ENCODE results near the gene TBL1XR1.

Gene TBL1XR1

GRCh38 chr3:177220136-177220974, 23.1 kb upstream of the TBL1XR1 start:
- H3K4me3 ChIP-seq (replicated peaks; ENCODE audit: low read depth, low read length): no peak overlapping the region
- peak; percentile 37 for DNase-seq (ENCODE audit: low read depth)
- TF ChIP-seq CTCF (IDR thresholded peaks at IDR 0.05; ENCODE audit: low read length, missing control alignments): no peak

- DNase-seq (ENCODE audit: low read depth): no peak
- no peak for TF ChIP-seq CTCF (IDR thresholded peaks at IDR 0.05; ENCODE audit: low read length, missing control alignments)
- H3K4me3 ChIP-seq (replicated peaks; ENCODE audit: low read depth, low read length): no peak overlapping the region
Measured at GRCh38 chr3:177213801-177214535, 16.7 kb upstream of the TBL1XR1 start.

GRCh38 chr3:177212756-177213155, 15.5 kb upstream of the TBL1XR1 start:
- no peak for TF ChIP-seq CTCF (IDR thresholded peaks at IDR 0.05; ENCODE audit: low read length, missing control alignments)
- DNase-seq (ENCODE audit: low read depth): no peak
- no peak overlapping the region for H3K4me3 ChIP-seq (replicated peaks; ENCODE audit: low read depth, low read length)

GRCh38 chr3:177212278-177212610, 15.0 kb upstream of the TBL1XR1 start:
- no peak overlapping the region for H3K4me3 ChIP-seq (replicated peaks; ENCODE audit: low read depth, low read length)
- no peak for DNase-seq (ENCODE audit: low read depth)
- TF ChIP-seq CTCF (IDR thresholded peaks at IDR 0.05; ENCODE audit: low read length, missing control alignments): no peak

GRCh38 chr3:177211503-177212277, 14.4 kb upstream of the TBL1XR1 start:
- DNase-seq (ENCODE audit: low read depth): no peak
- H3K4me3 ChIP-seq (replicated peaks; ENCODE audit: low read depth, low read length): no peak overlapping the region
- no peak for TF ChIP-seq CTCF (IDR thresholded peaks at IDR 0.05; ENCODE audit: low read length, missing control alignments)

- no peak overlapping the region for H3K4me3 ChIP-seq (replicated peaks; ENCODE audit: low read depth, low read length)
- no peak for TF ChIP-seq CTCF (IDR thresholded peaks at IDR 0.05; ENCODE audit: low read length, missing control alignments)
- no peak for DNase-seq (ENCODE audit: low read depth)
Measured at GRCh38 chr3:177210744-177211502, 13.6 kb upstream of the TBL1XR1 start.

All from fibroblast of pulmonary artery (primary cell).